Stimulated activated naive CD8-positive, alpha-beta T cell treated with anti-CD3 and anti-CD28 coated beads, Interleukin-15, Interleukin-2, amounts not matched to agents 100 ng/mL and 50 ng/mL, for 24 hours (primary cell): ENCODE measurements around the gene CCDC93.

Source experiments
- H3K27ac Mint-ChIP-seq: one replicate; pipeline ENCODE4 v1.8.0; 2021; ENCODE audit warnings: mild to moderate bottlenecking, mixed read lengths
- H3K27me3 Mint-ChIP-seq: one replicate; pipeline ENCODE4 v1.8.0; 2021; ENCODE audit warnings: mixed read lengths
- H3K36me3 Mint-ChIP-seq: one replicate; pipeline ENCODE4 v1.8.0; 2021; ENCODE audit warnings: low read depth, mixed read lengths
- H3K4me1 Mint-ChIP-seq: one replicate; pipeline ENCODE4 v1.8.0; 2021; ENCODE audit warnings: low read depth, mixed read lengths
- H3K4me3 Mint-ChIP-seq: one replicate; pipeline ENCODE4 v1.8.0; 2021; ENCODE audit warnings: mild to moderate bottlenecking, mixed read lengths
- H3K9me3 Mint-ChIP-seq: one replicate; pipeline ENCODE4 v1.8.0; 2021; ENCODE audit warnings: mixed read lengths

CCDC93 gene

GRCh38 chr2:117875786-117876185 lies 138.1 kb downstream of the CCDC93 start:
- peaks cover 30% of the 10 kb centered on the region for H3K27me3 Mint-ChIP-seq

More at GRCh38 chr2:117875786-117876185, 138.1 kb downstream of the CCDC93 start:
- Mint-ChIP-seq H3K36me3 (no peaks in the 10 kb centered on the region), H3K4me3 (no peak overlapping the region), H3K27ac (no peak overlapping the region), H3K4me1 (no peaks in the 10 kb centered on the region), H3K9me3 (no peaks in the 10 kb centered on the region)
